M059J (cell line): ENCODE results near the gene FRMPD1. TPM values are rescaled to one million over a fixed set of nuclear protein-coding genes. Genes with fewer than 3 reads are reported as not detected.
"Not testable (repeated sequence)": the region's sequence is repeated elsewhere in the genome, so short reads cannot be mapped to it uniquely, and the experiment has no call there.

ENCODE experiments used
- DNase-seq: peaks from one replicate; pipeline ENCODE4 v3.0.0-alpha.2; 2012; ENCODE audit warnings: low read depth
- total RNA-seq: library from RNA; depleted of rRNA; stranded (reverse); fragments of >200 nt; shearing (Covaris generic); gene quantifications from 2 replicates; pipeline ENCODE4 v1.2.3, GENCODE V29; 2014; rRNA removed

The FRMPD1 gene, protein sequence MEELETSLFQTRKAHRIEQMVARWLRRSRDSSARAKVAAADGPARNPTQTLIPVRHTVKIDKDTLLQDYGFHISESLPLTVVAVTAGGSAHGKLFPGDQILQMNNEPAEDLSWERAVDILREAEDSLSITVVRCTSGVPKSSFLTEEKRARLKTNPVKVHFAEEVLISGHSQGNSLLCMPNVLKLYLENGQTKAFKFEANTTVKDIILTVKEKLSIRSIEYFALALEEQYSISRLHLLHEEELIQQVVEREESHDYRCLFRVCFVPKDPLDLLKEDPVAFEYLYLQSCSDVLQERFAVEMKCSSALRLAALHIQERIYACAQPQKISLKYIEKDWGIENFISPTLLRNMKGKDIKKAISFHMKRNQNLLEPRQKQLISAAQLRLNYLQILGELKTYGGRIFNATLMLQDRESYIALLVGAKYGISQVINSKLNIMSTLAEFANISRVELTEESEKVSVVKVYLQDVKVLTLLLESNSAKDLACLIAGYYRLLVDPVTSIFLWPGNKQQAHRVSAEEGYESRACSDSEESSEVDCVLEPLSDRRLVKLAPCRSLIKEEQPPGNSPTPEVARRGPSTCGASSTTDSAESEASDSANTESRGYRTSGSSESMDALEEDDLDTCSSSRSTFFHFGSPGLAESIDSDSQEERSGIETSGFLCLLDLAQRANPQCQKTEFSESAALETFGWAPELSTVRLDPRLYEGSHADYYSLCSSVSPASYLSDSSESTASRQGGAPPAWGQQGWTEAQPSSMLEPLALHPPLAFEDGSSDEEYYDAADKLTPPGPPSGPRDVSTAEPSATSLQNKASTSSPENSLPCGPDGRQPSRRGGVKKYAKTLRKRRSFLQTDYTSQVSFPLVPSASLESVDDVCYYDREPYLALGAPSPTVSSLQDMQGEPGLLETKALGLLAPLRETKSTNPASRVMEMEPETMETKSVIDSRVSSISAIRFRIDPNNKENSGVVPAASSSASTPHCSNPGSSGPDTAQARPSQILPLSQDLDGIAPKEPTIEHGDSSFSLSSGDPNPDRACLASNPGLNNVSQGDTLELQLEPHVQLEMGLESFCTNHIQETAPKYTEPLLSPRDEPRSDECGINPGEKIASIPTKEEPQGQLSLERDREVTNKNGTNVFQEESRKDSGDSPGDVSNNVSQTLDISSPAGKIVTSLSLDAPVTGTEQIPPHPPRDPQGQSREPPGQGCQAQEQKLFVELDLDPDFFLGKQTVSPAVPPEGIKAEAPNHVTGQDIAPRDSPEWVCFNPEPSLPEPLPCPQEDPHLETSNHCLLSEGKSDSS (N-terminal part only)
- not detected in 2 replicates for total RNA-seq

DNA sequence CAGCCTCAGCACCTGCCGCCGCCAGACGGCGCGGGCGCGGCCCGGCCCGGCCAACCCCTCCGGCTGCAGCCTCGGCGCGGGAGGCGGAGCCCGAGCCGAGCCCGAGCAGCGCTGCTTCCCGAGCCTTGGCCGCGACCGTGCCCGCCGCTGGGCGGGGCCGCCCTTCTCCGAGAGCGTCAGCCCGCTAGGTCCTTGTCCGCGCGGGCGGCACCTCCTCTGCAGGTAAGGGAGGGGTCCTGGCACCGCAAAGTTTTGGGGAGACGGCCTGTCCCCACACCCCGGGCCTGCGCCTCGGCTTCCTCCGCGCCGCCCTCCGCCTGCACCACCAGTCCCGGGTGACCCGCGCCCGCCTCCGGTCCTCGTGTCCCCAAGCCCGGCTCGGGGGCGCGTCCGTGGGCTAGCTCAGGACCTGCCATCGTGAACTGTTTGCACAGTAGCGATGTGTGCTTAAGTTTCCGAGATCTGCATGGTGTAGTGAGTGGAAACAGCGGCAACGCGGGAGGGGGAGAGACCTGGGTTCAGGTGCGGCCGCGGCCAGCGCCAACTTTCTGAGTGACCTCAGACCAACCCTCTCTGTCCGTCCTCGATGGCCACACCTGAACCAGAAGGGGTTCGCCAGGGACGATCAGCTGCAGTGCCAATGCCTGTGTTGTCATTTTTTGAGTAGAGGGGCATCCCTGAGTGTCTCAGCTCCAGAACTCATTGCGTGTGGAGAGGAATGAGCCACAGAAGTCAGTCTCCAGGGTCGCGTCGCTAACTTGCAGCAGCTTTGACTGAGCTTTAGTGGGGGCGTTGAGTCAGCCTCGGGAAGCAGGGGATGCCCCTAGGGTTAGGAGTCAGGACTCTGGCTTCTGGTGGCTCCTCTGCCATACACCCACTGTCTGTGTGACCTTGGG is at the start of gene FRMPD1:
Gene FRMPD1 (plus strand): TSS at position 82 of the 896 bp plus-strand sequence. CDS start 41,688 bp downstream, outside the sequence.
- DNase-seq, result peak; percentile 54

DNA sequence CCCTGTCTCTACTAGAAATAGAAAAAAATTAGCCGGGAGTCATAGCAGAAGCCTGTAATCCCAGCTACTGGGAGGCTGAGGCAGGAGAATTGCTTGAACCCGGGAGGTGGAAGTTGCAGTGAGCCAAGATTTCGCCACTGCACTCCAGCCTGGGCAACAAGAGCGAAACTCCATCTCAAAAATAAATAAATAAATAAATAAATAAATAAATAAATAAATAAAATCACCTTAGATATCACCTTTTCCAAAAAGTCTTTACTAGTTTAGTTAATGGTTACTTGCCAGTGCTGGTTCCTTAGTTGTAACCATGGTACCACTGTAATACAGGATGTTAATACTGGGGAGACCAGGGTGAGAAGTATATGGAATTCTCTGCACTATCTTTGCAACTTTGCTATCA is 48.7 kb upstream of the FRMPD1 start:
- DNase-seq, result not testable (repeated sequence)

DNA sequence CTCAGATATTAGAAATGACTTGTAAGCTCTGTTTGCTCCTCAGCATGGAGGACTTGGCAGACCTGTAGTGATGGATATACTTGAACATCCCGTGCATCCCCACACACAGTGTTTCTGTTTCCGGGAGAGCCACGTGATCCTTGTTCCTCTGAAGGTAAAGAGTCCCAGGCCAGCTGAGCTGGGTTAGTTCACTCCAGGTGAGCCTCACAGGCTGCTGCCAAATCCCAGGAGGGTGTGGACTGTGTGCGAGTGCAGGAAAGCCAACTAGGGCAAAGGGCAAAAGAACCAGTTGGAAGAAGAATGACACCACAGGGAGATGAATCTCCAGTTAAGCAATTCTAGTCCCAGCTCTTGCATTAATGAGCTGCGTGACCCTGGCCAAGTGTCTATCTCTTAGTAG is 47.9 kb upstream of the FRMPD1 start:
- no peak for DNase-seq

DNA sequence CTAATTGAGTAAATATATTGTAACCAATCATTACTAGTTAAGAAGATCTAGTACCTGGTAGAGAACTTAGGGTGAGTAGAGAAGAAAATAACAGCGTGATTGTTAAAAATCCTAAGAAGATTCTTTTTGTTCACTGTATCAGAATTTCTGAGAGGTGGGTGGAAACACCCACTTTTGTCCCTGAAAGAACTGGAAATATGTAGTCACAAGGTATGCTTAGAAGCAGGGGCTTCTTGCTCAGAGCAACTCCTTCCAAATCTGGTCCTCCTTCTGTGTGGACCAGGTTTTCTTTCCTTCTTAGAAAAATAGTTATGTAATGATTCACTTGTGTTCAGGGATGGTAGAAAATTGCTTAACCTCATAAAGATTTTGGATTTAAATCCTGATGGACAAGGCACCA is 46.5 kb upstream of the FRMPD1 start:
- DNase-seq, result no peak

DNA sequence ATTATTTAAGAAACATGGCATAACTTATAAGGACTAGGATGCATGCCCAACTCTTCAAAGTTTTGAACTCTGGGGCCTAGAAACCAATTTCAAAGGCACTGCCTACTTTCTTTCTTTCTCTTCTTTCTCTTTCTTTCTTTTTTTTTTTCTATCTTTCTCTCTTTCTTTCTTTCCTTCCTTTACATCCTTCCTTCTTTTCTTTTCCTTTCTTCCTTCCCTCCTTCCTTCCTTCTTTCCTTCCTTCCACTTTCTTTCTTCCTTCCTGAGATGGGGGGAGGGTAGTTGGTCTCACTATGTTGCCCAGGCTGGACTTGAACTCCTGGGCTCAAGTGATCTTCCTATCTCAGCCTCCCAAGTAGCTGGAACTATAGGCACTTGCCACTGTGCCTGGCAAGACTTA is 42.5 kb upstream of the FRMPD1 start:
- no peak for DNase-seq

DNA sequence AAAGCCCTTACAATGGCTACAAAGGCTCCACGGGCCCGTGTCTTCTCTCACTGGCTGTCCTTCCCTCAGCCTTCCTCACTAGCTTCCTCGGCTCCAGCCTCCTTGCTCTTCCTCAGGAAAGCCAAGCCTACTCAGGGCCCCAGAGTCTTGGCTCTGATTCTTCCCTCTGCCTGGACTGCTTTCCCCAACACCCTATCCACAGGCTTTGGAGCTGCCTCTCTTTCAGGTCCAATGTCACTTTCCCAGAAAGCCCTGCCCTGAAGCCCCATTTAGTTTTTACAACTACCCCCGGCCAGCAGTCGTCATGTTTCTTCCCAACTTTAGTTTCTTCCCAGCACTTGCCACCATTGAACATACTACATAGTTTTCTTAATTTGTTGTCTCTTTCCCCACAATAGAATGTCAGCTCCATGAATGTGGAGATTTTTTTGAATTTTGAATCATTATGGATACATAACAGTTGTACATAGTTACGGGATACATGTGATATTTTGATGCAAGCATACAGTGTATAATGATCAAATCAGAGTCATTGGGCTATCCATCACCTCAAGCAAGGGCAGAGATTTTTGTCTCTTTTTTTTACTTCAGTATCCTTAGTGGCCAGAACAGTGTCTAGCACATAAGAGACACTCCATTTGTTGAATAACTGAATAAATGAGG is 40.9 kb upstream of the FRMPD1 start:
- DNase-seq, result no peak

DNA sequence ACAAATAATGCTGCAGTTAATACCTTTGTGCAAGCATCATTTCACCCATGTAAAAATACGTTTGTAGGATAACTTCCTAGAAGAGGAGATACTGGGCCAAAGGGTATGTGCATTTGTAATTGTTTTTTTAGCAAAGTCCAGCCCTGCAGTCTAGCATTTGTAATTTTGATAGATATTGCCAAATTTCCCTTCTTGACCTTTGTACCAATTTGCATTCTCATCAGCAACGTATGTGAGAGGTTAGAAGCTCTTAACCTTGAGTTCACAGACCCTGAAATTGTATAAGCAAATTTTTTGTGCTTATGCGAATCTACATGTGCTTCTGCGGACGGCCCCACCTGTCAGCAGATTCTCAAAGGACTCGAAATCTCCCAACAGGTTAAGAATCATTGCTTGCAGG is 39.7 kb upstream of the FRMPD1 start:
- DNase-seq, result no peak

DNA sequence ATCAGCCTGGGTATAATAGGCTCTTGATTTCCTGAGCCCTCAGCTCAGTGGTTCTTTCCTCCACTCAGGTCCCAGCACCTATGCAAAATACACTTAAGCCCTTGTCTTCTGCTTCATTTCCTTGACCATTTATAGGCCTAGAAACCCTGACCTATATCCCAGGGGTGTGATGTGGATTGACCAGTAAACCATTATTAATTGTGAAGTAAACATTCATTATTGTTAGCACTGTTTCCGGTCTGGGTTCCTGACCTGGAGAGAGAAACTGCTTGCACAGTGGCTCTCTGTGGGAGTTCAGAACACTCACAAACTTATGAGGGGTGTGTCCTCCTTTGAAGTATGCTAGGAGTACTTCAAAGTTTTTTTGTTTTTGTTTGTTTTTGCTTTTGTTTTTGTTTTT is 38.8 kb upstream of the FRMPD1 start:
- no peak for DNase-seq

DNA sequence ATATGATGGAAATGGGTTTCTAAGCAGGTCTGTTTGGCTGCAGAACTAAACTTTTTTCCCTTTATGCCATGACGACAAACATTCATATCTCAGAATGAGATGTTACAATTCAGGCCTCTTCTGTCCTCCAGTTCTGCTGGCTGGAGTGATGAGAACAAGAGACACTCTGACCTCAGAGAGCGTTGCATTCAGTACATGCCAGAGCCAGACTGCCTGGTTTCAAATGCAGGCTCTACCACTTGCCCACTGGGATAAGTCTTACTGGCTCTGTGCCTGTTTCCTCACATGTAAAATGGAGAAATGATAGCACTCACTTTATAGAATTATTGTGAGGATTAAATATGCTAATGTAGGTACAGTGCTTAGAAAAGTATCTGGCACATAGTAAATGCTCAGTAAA is 33.6 kb upstream of the FRMPD1 start:
- DNase-seq, result no peak

DNA sequence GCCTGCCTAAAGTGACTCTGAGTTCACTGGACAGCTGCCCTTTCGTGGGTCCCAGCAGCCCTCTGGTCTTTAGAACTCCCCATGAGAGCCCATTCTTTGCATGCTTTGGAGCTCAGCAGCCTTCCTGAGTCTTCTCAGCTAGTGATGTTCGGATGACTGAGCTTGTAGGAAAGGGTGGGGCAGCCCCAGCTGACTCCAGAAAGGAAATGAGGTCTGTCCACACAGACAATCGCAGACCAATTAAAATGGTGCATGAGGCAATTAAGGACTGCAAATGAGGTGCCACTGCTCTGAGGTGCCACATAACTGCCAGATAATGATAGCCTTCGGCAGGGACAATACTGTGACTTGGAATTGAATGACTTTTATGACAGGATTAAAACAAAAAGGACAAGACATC is 32.9 kb upstream of the FRMPD1 start:
- DNase-seq, result peak; percentile 53

DNA sequence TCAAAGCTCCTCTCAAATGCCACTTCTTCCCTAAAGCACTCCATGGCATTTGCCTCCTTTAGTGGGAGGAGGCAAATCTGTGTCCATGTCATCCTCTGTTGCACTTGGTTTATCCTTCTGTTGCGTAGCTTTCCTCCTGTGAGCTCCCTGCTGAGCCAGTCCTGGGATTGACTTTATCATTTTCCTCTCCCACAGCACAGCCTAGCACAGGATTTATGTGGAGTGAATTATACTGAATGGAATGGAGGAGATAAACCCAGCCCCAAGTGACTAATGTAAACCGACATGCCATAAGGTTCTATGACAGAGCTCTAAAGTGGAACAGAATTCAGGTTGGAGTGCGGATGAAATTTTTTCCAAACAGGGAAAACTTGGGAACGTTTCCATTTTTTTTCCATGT is 31.9 kb upstream of the FRMPD1 start:
- DNase-seq, result peak; percentile 62

DNA sequence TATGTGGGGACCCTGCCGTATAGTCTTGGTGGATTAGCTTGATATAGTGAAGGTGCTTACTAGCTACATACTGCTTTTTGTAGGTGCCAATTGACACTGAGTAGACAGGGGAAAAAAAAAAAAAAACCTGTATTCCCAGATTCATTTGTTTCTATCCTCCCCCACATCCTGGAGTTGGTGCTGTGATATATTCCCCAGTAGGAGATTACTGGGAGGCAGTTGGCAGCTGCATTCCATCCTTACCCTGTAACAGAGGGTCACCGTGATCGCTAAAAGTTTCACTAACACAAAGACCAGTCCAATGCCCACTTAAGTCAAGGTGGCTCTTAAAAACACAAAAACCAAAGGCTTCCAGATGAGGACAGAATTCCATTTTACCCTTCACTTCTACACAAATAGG is 30.9 kb upstream of the FRMPD1 start:
- DNase-seq, result no peak

DNA sequence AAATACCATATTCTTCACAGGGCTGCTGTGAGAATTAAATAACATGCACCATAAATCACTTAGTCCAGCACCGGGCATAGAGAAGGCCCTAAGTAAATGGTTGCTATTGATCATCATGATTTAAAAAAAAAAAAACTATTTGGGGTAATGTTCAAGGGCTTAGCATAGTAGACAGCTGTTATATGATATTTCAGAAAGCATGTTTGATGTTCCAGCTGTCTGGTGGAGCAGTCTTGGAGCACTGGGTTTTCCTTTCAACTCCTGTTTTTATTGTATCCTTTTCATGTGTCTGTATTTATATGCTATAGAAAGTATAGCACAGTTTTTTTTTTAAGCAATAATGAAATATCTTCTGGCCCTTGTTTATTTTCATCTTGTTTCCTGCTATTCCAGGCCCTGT is 30.4 kb upstream of the FRMPD1 start:
- no peak for DNase-seq

DNA sequence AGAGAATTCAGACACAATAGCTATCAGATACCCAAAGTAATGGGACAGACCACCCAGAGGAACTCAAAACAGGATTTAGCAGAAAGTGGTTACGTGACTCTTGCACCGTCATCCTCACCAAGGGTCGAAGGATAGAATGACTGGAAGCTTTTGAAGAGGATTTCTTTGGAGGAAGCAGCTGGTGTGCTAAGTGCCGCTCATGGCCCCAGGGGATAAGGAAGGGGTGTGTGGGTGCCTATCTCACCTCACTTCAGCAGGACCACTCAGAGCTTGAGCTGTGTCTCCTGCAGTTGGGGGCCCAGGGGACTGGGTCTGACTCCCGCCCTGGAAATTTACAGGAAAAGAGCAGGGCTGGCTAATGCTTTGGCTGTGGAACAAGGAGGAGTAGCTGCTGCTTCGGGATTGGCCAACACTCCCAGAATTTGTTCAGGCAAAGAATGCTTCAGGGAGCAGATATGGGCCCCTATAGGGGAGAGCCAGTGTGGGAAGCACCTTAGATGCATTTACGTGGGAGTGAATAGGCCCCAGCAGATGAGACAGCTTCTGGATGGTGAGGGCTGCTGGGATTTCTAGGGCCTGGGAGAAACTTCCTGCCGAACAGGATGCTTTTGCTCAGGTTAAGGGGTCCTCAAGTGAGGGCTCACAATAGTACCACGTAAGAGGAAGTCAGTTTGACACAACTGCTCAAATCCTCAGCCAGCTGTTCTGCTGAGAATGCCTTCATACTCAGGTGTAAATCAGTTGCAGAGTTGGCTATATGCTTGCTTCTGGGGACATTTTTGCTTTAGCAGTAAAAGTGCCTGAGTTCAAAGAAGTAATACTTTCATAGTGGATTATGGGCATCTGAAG is 29.3 kb upstream of the FRMPD1 start:
- no peak for DNase-seq

DNA sequence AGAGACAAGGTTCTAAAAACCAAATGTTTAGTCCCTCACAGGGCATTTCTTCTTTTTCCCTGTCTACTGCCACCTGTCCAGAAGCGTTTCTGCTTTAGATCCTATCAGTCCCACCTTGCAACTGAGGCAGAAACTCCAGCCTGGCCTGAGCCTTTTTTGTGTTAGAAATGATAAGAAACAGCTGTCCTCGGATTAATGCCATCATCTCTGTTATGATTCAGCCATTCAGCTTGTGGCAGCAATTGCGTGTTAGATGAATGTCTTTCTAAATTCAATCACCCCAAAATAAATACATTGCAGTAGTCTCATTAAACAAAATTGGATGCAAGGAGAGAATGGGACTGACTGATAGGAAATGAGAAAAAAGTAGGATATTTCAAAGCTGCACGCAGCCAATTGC is 28.3 kb upstream of the FRMPD1 start:
- DNase-seq, result no peak

DNA sequence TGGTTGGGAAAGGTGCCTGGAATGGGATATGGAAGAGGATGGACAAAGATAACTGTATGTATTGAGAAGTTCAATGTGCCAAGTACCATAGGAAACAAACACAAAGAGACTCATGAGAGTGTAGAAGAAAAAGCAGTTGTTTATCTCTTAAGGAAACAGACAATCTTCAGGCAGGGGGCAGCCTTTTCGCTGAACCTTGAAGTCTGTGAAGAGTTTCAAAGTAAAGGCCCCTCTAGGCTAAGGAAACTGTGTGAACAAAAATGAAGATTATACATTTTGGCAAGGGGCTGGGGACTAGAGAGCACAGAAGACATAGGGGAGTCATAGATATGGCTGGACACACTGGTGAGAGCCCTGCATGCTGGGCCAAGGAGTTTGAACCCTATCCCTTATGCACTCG is 27.5 kb upstream of the FRMPD1 start:
- no peak for DNase-seq

DNA sequence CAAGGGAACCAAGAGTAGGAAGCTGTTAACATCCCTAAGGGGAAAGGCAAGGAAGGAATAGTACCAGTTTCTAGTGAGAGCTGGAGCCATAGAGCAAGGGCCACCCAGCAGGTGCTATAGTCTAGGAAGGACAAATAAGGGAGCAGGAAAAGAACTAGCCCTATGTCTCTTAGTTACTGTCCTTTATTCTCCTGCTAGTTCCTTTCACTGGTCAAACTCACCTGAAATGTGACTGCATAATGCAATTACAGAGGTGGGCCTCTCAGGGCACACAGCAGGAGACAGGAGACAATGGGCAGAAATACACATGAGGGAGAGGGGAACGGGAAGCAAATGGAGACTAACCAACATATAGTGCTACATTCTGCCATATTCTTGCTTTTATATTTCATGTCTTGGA is 26.7 kb upstream of the FRMPD1 start:
- DNase-seq, result no peak

DNA sequence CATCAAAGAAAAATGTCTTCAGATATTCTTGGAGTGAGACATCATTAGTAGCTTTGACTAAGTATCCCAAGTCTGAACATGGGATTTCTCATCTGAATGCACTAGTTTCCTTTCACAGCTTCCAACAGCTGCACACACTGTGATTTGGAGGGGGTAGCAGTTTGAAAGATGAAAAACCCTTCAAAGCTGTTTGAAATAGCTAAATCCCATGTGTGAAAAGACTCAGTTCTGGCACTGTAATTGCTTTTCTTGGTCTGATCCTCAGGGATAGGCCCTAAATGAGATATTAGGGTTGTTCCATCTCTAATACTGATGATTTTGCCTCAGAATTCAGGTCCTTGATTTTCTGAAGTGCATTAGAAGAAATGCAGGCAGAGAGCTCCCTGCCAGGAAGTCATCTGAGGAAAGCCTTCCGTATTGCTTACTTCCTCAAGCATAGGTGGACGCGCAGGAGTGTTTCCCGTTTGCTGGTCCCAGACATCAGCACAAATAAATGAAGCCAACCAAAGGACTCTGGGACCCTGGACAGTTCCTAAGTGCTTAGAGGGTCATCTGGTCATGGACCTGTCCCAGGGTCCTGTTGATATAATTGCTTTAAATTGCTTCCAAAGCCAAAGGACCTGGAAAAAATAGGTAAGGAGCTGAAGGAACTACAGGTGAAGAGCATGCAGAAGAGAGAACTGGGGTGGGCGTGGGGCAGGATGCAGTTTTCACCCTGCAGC is 25.6 kb upstream of the FRMPD1 start:
- no peak for DNase-seq

DNA sequence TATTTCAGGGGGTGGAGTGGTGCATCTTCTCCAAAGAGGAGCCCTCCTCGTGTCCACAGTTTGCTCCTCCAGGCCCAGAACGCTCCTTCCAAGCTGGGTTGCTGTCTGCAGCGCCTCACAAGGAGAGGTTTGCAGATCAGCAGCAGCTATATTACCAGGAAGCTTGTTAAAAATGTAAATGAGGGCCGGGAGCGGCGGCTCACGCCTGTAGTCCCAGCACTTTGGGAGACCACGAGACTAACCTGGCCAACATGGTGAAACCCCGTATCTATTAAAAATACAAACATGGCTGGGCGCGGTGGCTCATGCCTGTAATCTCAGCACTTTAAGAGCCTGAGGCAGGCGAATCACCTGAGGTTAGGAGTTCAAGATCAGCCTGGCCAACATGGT is 25.0 kb upstream of the FRMPD1 start:
- no peak for DNase-seq
